ENCODE results near the gene SLC38A11. TPM values are rescaled to one million over a fixed set of nuclear protein-coding genes. Genes with fewer than 3 reads are reported as not detected.

Gene SLC38A11
- total RNA-seq, 1 experiment from 2014 or later: not detected

DNA sequence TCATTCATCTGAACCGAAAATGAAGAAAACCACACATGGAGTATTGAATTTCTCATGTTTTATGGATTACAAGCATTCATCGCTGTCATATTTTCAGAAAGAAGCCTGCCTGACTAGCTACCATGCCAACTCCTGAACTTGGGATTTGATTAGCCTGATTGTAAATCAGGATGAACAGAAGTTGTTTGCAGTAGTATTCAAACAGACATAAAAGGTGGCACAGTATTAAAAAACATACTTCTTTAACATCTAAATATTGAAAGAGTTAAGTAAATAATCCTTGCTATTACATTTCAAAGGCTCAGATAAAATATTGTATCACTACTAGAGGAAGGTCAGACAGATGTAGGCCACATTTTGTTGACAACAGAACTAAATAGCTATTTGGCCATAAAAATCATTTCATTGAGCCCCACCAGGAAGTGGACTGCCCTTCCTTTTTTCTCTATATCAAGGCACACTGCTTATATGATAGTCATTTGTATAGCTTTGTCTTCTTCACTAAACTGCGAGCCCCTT lies 21.6 kb downstream of the SLC38A11 start:
- no peaks in the 10 kb centered on the region for H4K20me1 ChIP-seq (ENCODE audit: insufficient read depth)
- H3K36me3 ChIP-seq (ENCODE audit: low read depth): no peaks in the 10 kb centered on the region
- H3K9me3 ChIP-seq (ENCODE audit: insufficient read depth, low read depth): no peaks in the 10 kb centered on the region
- TF ChIP-seq, protein P1, sequence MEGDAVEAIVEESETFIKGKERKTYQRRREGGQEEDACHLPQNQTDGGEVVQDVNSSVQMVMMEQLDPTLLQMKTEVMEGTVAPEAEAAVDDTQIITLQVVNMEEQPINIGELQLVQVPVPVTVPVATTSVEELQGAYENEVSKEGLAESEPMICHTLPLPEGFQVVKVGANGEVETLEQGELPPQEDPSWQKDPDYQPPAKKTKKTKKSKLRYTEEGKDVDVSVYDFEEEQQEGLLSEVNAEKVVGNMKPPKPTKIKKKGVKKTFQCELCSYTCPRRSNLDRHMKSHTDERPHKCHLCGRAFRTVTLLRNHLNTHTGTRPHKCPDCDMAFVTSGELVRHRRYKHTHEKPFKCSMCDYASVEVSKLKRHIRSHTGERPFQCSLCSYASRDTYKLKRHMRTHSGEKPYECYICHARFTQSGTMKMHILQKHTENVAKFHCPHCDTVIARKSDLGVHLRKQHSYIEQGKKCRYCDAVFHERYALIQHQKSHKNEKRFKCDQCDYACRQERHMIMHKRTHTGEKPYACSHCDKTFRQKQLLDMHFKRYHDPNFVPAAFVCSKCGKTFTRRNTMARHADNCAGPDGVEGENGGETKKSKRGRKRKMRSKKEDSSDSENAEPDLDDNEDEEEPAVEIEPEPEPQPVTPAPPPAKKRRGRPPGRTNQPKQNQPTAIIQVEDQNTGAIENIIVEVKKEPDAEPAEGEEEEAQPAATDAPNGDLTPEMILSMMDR (conservative IDR thresholded peaks at IDR 0.05): no peak
- no peak for TF ChIP-seq EZH2 (IDR thresholded peaks at IDR 0.05; ENCODE audit: low read depth)
- H3K27ac ChIP-seq: no peak overlapping the region
- H3K4me1 ChIP-seq (replicated peaks; ENCODE audit: insufficient read depth): no peaks in the 10 kb centered on the region
- CTCF ChIA-PET: no interaction called here
- H3K4me2 ChIP-seq: no peak overlapping the region
- no TSS peak for BruUV-seq (replicated peaks)
- H3K9me2 ChIP-seq (ENCODE audit: insufficient read depth): no peaks in the 10 kb centered on the region
- no peaks in the 10 kb centered on the region for H3K27me3 ChIP-seq (ENCODE audit: insufficient read depth, low read depth)
- H3K4me3 ChIP-seq: no peak overlapping the region
- DNase-seq: no peak
- H3F3A ChIP-seq (ENCODE audit: insufficient read depth, low read depth): no peaks in the 10 kb centered on the region
- intact Hi-C loops (cut with micrococcal nuclease; ENCODE audit: unreplicated experiment): no loop called here
- POLR2A ChIA-PET (ENCODE audit: unreplicated experiment): no interaction called here
- H3K79me2 ChIP-seq (ENCODE audit: low read depth): no peaks in the 10 kb centered on the region
- H2AFZ ChIP-seq: no peak overlapping the region

- CTCF ChIA-PET: no interaction called here
- TF ChIP-seq EZH2 (IDR thresholded peaks at IDR 0.05; ENCODE audit: low read depth): no peak
- TF ChIP-seq, protein P1 (conservative IDR thresholded peaks at IDR 0.05): no peak
- DNase-seq: no peak
- Histone ChIP-seq H3K9me2 (ENCODE audit: insufficient read depth) (no peaks in the 10 kb centered on the region), H3K4me2 (no peak overlapping the region), H3K27ac (no peak overlapping the region), H3K4me1 (replicated peaks; ENCODE audit: insufficient read depth) (no peaks in the 10 kb centered on the region), H2AFZ (no peak overlapping the region), H3K79me2 (ENCODE audit: low read depth) (no peaks in the 10 kb centered on the region), H3F3A (ENCODE audit: insufficient read depth, low read depth) (no peaks in the 10 kb centered on the region), H3K9me3 (ENCODE audit: insufficient read depth, low read depth) (no peaks in the 10 kb centered on the region), H3K27me3 (ENCODE audit: insufficient read depth, low read depth) (no peaks in the 10 kb centered on the region), H3K36me3 (ENCODE audit: low read depth) (no peaks in the 10 kb centered on the region), H4K20me1 (ENCODE audit: insufficient read depth) (no peaks in the 10 kb centered on the region), H3K4me3 (no peak overlapping the region)
- intact Hi-C loops (cut with micrococcal nuclease; ENCODE audit: unreplicated experiment): no loop called here
- BruUV-seq (replicated peaks): no TSS peak
- POLR2A ChIA-PET (ENCODE audit: unreplicated experiment): no interaction called here
Observed at GRCh38 chr2:164932377-164932776, 22.9 kb downstream of the SLC38A11 start.

- ChIA-PET CTCF (no interaction called here), POLR2A (ENCODE audit: unreplicated experiment) (no interaction called here)
- Histone ChIP-seq H3K27me3 (ENCODE audit: insufficient read depth, low read depth) (no peaks in the 10 kb centered on the region), H3K4me1 (replicated peaks; ENCODE audit: insufficient read depth) (no peaks in the 10 kb centered on the region), H3K9me2 (ENCODE audit: insufficient read depth) (no peaks in the 10 kb centered on the region), H3K27ac (no peak overlapping the region), H3K79me2 (ENCODE audit: low read depth) (no peaks in the 10 kb centered on the region), H2AFZ (no peak overlapping the region), H3K9me3 (ENCODE audit: insufficient read depth, low read depth) (no peaks in the 10 kb centered on the region), H3K4me2 (no peak overlapping the region), H3K4me3 (no peak overlapping the region), H3K36me3 (ENCODE audit: low read depth) (no peaks in the 10 kb centered on the region), H3F3A (ENCODE audit: insufficient read depth, low read depth) (no peaks in the 10 kb centered on the region), H4K20me1 (ENCODE audit: insufficient read depth) (no peaks in the 10 kb centered on the region)
- no TSS peak for BruUV-seq (replicated peaks)
- TF ChIP-seq, protein P1 (conservative IDR thresholded peaks at IDR 0.05): no peak
- no peak for TF ChIP-seq EZH2 (IDR thresholded peaks at IDR 0.05; ENCODE audit: low read depth)
- DNase-seq: no peak
- intact Hi-C loops (cut with micrococcal nuclease; ENCODE audit: unreplicated experiment): no loop called here
Observed at GRCh38 chr2:164928101-164928673, 27.1 kb downstream of the SLC38A11 start.

Measured in PC-9 (cell line).